Neural progenitor cell (in vitro differentiated cells): ENCODE measurements around the gene COX6B1. TPM values are rescaled to one million over a fixed set of nuclear protein-coding genes. Genes with fewer than 3 reads are reported as not detected.

Experiments
- DNase-seq: peaks from one replicate; pipeline ENCODE4 v3.0.0-alpha.2; 2016; ENCODE audit warnings: low spot score
- H2AFZ ChIP-seq: fragments of 200-600 bp; sonication (generic); replicated peaks from 2 replicates; pipeline ENCODE4 v1.6.1; 2016; ENCODE audit warnings: antibody characterized with exemption
- H3F3A ChIP-seq: fragments of 200-600 bp; sonication (generic); 2 replicates; pipeline ENCODE4 v1.6.1; 2016; ENCODE audit warnings: antibody characterized with exemption, low read depth
- H3K27ac ChIP-seq: fragments of 200-600 bp; sonication (generic); 2 replicates; pipeline ENCODE4 v1.5.1; 2016; ENCODE audit warnings: mild to moderate bottlenecking
- H3K27me3 ChIP-seq: fragments of 200-600 bp; sonication (generic); 2 replicates; pipeline ENCODE4 v1.6.1; 2016; ENCODE audit warnings: mild to moderate bottlenecking, moderate library complexity
- H3K36me3 ChIP-seq: fragments of 200-600 bp; sonication (generic); 2 replicates; pipeline ENCODE4 v1.5.1; 2016
- H3K4me1 ChIP-seq: fragments of 200-600 bp; sonication (generic); 2 replicates; pipeline ENCODE4 v1.6.1; 2016; ENCODE audit warnings: mixed run types
- H3K4me2 ChIP-seq: fragments of 200-600 bp; sonication (generic); 2 replicates; pipeline ENCODE4 v1.6.1; 2016
- H3K4me3 ChIP-seq: fragments of 200-600 bp; sonication (generic); 2 replicates; pipeline ENCODE4 v1.5.1; 2016
- H3K79me2 ChIP-seq: fragments of 200-600 bp; sonication (generic); 2 replicates; pipeline ENCODE4 v1.6.1; 2016; ENCODE audit warnings: low read depth
- H3K9ac ChIP-seq: fragments of 200-600 bp; sonication (generic); 2 replicates; pipeline ENCODE4 v1.6.1; 2016
- H3K9me3 ChIP-seq: fragments of 200-600 bp; sonication (generic); 2 replicates; pipeline ENCODE4 v1.5.1; 2016; ENCODE audit warnings: low read depth
- H4K20me1 ChIP-seq: fragments of 200-600 bp; sonication (generic); 2 replicates; pipeline ENCODE4 v1.6.1; 2016; ENCODE audit warnings: low read depth
- H3K27ac Mint-ChIP-seq: 3 replicates; pipeline ENCODE4 v1.8.0; 2021; ENCODE audit warnings: mixed read lengths
- H3K27me3 Mint-ChIP-seq: 2 replicates; pipeline ENCODE4 v1.8.0; 2022; ENCODE audit warnings: low read depth, mild to moderate bottlenecking, inconsistent platforms, moderate library complexity, mixed read lengths; ENCODE audit not compliant: insufficient read depth
- H3K36me3 Mint-ChIP-seq: 3 replicates; pipeline ENCODE4 v1.8.0; 2021; ENCODE audit warnings: mixed read lengths
- H3K4me1 Mint-ChIP-seq: 3 replicates; pipeline ENCODE4 v1.8.0; 2021; ENCODE audit warnings: mixed read lengths
- H3K4me3 Mint-ChIP-seq: 3 replicates; pipeline ENCODE4 v1.8.0; 2021; ENCODE audit warnings: mild to moderate bottlenecking, moderate library complexity, mixed read lengths
- H3K9me3 Mint-ChIP-seq: 3 replicates; pipeline ENCODE4 v1.8.0; 2020; ENCODE audit warnings: mixed read lengths
- CTCF ChIP-seq: fragments of 200-600 bp; sonication (generic); IDR thresholded peaks from 2 replicates; pipeline ENCODE4 v1.5.1; 2017; ENCODE audit warnings: antibody characterized with exemption, mild to moderate bottlenecking
- EZH2 ChIP-seq: fragments of 200-600 bp; sonication (generic); IDR thresholded peaks from 2 replicates; pipeline ENCODE4 v1.6.1; 2017; ENCODE audit warnings: antibody characterized with exemption, mild to moderate bottlenecking, moderate library complexity
- EZH2phosphoT487 ChIP-seq: fragments of 200-600 bp; sonication (generic); IDR thresholded peaks from 2 replicates; pipeline ENCODE4 v1.6.1; 2017; ENCODE audit warnings: antibody characterized with exemption
- total RNA-seq: library from RNA; depleted of rRNA; stranded (reverse); fragments of >200 nt; gene quantifications from 2 replicates; pipeline ENCODE4 v1.2.3, GENCODE V29; 2015; ENCODE audit warnings: low replicate concordance

COX6B1 gene
- total RNA-seq, 1 donor from 2014 or later, result 403 TPM

- Mint-ChIP-seq H3K4me3 (no peak overlapping the region), H3K9me3 (peaks cover 19% of the 10 kb centered on the region), H3K4me1 (no peaks in the 10 kb centered on the region), H3K27ac (no peak overlapping the region), H3K27me3 (peaks cover 15% of the 10 kb centered on the region), H3K36me3 (no peaks in the 10 kb centered on the region)
- Histone ChIP-seq H3K9ac (no peak overlapping the region), H3K27ac (no peak overlapping the region), H3K79me2 (no peaks in the 10 kb centered on the region), H4K20me1 (no peaks in the 10 kb centered on the region), H3K4me3 (no peak overlapping the region), H3K36me3 (no peaks in the 10 kb centered on the region), H3K9me3 (no peaks in the 10 kb centered on the region), H2AFZ (no peak overlapping the region), H3K4me2 (no peak overlapping the region), H3K27me3 (peaks cover 6% of the 10 kb centered on the region), H3K4me1 (no peaks in the 10 kb centered on the region), H3F3A (no peaks in the 10 kb centered on the region)
- TF ChIP-seq CTCF (no peak), EZH2 (no peak), EZH2phosphoT487 (no peak)
- DNase-seq, result no peak
Measured at GRCh38 chr19:35607661-35608060, 40.5 kb upstream of the COX6B1 start.

- Histone ChIP-seq H3K79me2 (peaks cover 5% of the 10 kb centered on the region), H2AFZ (no peak overlapping the region), H3K4me3 (no peak overlapping the region), H3K9ac (no peak overlapping the region), H3K9me3 (no peaks in the 10 kb centered on the region), H4K20me1 (no peaks in the 10 kb centered on the region), H3K27me3 (peaks cover 6% of the 10 kb centered on the region), H3K27ac (no peak overlapping the region), H3K36me3 (no peaks in the 10 kb centered on the region), H3K4me1 (no peaks in the 10 kb centered on the region), H3F3A (no peaks in the 10 kb centered on the region), H3K4me2 (no peak overlapping the region)
- TF ChIP-seq CTCF (no peak), EZH2phosphoT487 (no peak), EZH2 (no peak)
- Mint-ChIP-seq H3K9me3 (peaks cover 19% of the 10 kb centered on the region), H3K4me1 (no peaks in the 10 kb centered on the region), H3K27me3 (peaks cover 12% of the 10 kb centered on the region), H3K27ac (no peak overlapping the region), H3K36me3 (no peaks in the 10 kb centered on the region), H3K4me3 (no peak overlapping the region)
- no peak for DNase-seq
Measured at GRCh38 chr19:35608251-35608650, 39.9 kb upstream of the COX6B1 start.

- Mint-ChIP-seq H3K9me3 (peaks cover 14% of the 10 kb centered on the region), H3K27ac (no peak overlapping the region), H3K4me3 (no peak overlapping the region), H3K4me1 (no peaks in the 10 kb centered on the region), H3K27me3 (peaks cover 12% of the 10 kb centered on the region), H3K36me3 (no peaks in the 10 kb centered on the region)
- Histone ChIP-seq H3K4me2 (no peak overlapping the region), H3F3A (no peaks in the 10 kb centered on the region), H3K4me1 (no peaks in the 10 kb centered on the region), H4K20me1 (no peaks in the 10 kb centered on the region), H3K9ac (no peak overlapping the region), H2AFZ (no peak overlapping the region), H3K4me3 (no peak overlapping the region), H3K79me2 (peaks cover 7% of the 10 kb centered on the region), H3K27ac (no peak overlapping the region), H3K27me3 (peaks cover 6% of the 10 kb centered on the region), H3K9me3 (no peaks in the 10 kb centered on the region), H3K36me3 (no peaks in the 10 kb centered on the region)
- no peak for TF ChIP-seq CTCF
- no peak for TF ChIP-seq EZH2
- no peak for TF ChIP-seq EZH2phosphoT487
- DNase-seq, result no peak
Measured at GRCh38 chr19:35609851-35610353, 38.2 kb upstream of the COX6B1 start.
